Prostate gland (tissue), 2 donors: ENCODE measurements around the gene CREM. TPM values are rescaled to one million over a fixed set of nuclear protein-coding genes. Genes with fewer than 3 reads are reported as not detected.

Source experiments
- DNase-seq: peaks from one replicate; pipeline ENCODE4 v3.0.0-alpha.2; 2019; ENCODE audit warnings: low spot score
- H3K27ac ChIP-seq, 2 donors: fragments of 200-600 bp; sonication (generic); 2 replicates each; pipeline ENCODE4 v1.5.1; 2017 to 2019
- H3K27me3 ChIP-seq: fragments of 200-600 bp; sonication (generic); replicated peaks from 2 replicates; pipeline ENCODE4 v1.5.1; 2019; ENCODE audit not compliant: insufficient read depth
- H3K36me3 ChIP-seq, 2 donors: fragments of 200-600 bp; sonication (generic); 1 replicate in 1 of 2; 2 replicates in 1 of 2; pipeline versions ENCODE4 v1.5.1 to v1.8.1; 2017 to 2019
- H3K4me1 ChIP-seq: fragments of 200-600 bp; sonication (generic); replicated peaks from 2 replicates; pipeline ENCODE4 v1.5.1; 2019
- H3K4me3 ChIP-seq, 2 donors: fragments of 200-600 bp; sonication (generic); 2 replicates each; pipeline ENCODE4 v1.5.1; 2017 to 2019
- H3K9me3 ChIP-seq: fragments of 200-600 bp; sonication (generic); 2 replicates; pipeline ENCODE4 v1.5.1; 2017
- CTCF ChIP-seq, 4 experiments: fragments of 200-600 bp in 2 of 4; fragments of 450-650 bp in 2 of 4; sonication (generic) in 2 of 4; IDR thresholded peaks; 1 replicate in 3 of 4; 2 replicates in 1 of 4; pipeline ENCODE4 v1.5.1; 2016 to 2019; ENCODE audit warnings: antibody characterized with exemption in 4 of 4, mild to moderate bottlenecking in 2 of 4, moderate library complexity in 2 of 4
- POLR2A ChIP-seq: fragments of 450-650 bp; IDR thresholded peaks from one replicate; pipeline ENCODE4 v1.6.1; 2016; ENCODE audit warnings: antibody characterized with exemption, mild to moderate bottlenecking
- POLR2AphosphoS5 ChIP-seq: sonication (generic); formaldehyde crosslinking; IDR thresholded peaks from one replicate; pipeline ENCODE4 v1.6.1; 2017; ENCODE audit warnings: antibody characterized with exemption
- whole genome bisulfite sequencing: methylation state at CpG from one replicate; pipeline ENCODE4 v1.1.5; 2018; 5-methylcytosine and 5-hydroxymethylcytosine counted together
- intact Hi-C: fragments of 100-400 bp; cut with DNase I; formaldehyde crosslinking; loops from one replicate; pipeline ENCODE4 v1.14.2; 2022
- total RNA-seq, 2 donors: library from RNA; depleted of rRNA; stranded (reverse); fragments of >200 nt; gene quantifications; one replicate each; pipeline ENCODE4 v1.1.0, GENCODE V29; 2016

The CREM gene
- total RNA-seq, 2 donors from 2014 or later: 25.5 to 75.3 TPM

GRCh38 chr10:35211390-35211789, 84.7 kb downstream of the CREM start:
- DNase-seq: no peak
- Histone ChIP-seq H3K27ac (no peak overlapping the region), H3K9me3 (no peaks in the 10 kb centered on the region), H3K4me1 (no peaks in the 10 kb centered on the region), H3K27me3 (no peaks in the 10 kb centered on the region), H3K4me3 (no peak overlapping the region), H3K36me3 (no peaks in the 10 kb centered on the region)
- whole genome bisulfite sequencing: 58% methylated on average over 7 of the region's 7 CpGs
- TF ChIP-seq CTCF (IDR thresholded peaks at IDR 0.05) (no peak), POLR2A (no peak), POLR2AphosphoS5 (no peak)
- intact Hi-C loops: no loop called here

- intact Hi-C loops: no loop called here
- no peaks in the 10 kb centered on the region for H3K27me3 ChIP-seq
- 63% methylated on average over 6 of the region's 6 CpGs for WGBS
- peak overlapping the region; percentile 0 to 7 for H3K27ac ChIP-seq
- H3K36me3 ChIP-seq: no peaks in the 10 kb centered on the region
- no peak for DNase-seq
- TF ChIP-seq POLR2A (no peak), POLR2AphosphoS5 (no peak), CTCF (IDR thresholded peaks at IDR 0.05) (no peak)
- no peaks in the 10 kb centered on the region for H3K4me1 ChIP-seq
- H3K9me3 ChIP-seq: no peaks in the 10 kb centered on the region
- no peak overlapping the region for H3K4me3 ChIP-seq
Measured at GRCh38 chr10:35212856-35213255, 86.2 kb downstream of the CREM start.

- intact Hi-C loops: no loop called here
Measured at GRCh38 chr10:35213699-35214098, 87.1 kb downstream of the CREM start.

GRCh38 chr10:35214607-35215020, 88.0 kb downstream of the CREM start:
- intact Hi-C loops: no loop called here
- WGBS: 86% methylated on average over 19 of the region's 19 CpGs
- TF ChIP-seq CTCF (IDR thresholded peaks at IDR 0.05) (no peak), POLR2AphosphoS5 (no peak)
- Histone ChIP-seq H3K9me3 (no peaks in the 10 kb centered on the region), H3K4me1 (no peaks in the 10 kb centered on the region), H3K27me3 (no peaks in the 10 kb centered on the region), H3K4me3 (no peak overlapping the region), H3K36me3 (no peaks in the 10 kb centered on the region), H3K27ac (no peak overlapping the region)
- no peak for DNase-seq

More at GRCh38 chr10:35213699-35214098, 87.1 kb downstream of the CREM start:
- peak overlapping the region in 1 of 2 donors; percentile 0 for H3K27ac ChIP-seq
- TF ChIP-seq POLR2AphosphoS5 (no peak), POLR2A (no peak), CTCF (IDR thresholded peaks at IDR 0.05) (no peak)
- no peak for DNase-seq
- 92% methylated on average over 7 of the region's 7 CpGs for WGBS
- no peak overlapping the region for H3K4me3 ChIP-seq
- H3K36me3 ChIP-seq: no peaks in the 10 kb centered on the region
- no peaks in the 10 kb centered on the region for H3K27me3 ChIP-seq
- no peaks in the 10 kb centered on the region for H3K4me1 ChIP-seq
- H3K9me3 ChIP-seq: no peaks in the 10 kb centered on the region

- intact Hi-C loops: no loop called here
- Histone ChIP-seq H3K4me1 (no peaks in the 10 kb centered on the region), H3K36me3 (no peaks in the 10 kb centered on the region), H3K4me3 (no peak overlapping the region), H3K27ac (no peak overlapping the region), H3K27me3 (no peaks in the 10 kb centered on the region), H3K9me3 (no peaks in the 10 kb centered on the region)
- no peak for DNase-seq
- 80% methylated on average over 3 of the region's 3 CpGs for WGBS
- TF ChIP-seq POLR2A (no peak), CTCF (IDR thresholded peaks at IDR 0.05) (no peak), POLR2AphosphoS5 (no peak)
Measured at GRCh38 chr10:35215107-35215506, 88.5 kb downstream of the CREM start.
